Measurements from ENCODE around the gene FAM221A. TPM values are rescaled to one million over a fixed set of nuclear protein-coding genes. Genes with fewer than 3 reads are reported as not detected.
"Not testable (repeated sequence)": the region's sequence is repeated elsewhere in the genome, so short reads cannot be mapped to it uniquely, and the experiment has no call there.

FAM221A gene, protein sequence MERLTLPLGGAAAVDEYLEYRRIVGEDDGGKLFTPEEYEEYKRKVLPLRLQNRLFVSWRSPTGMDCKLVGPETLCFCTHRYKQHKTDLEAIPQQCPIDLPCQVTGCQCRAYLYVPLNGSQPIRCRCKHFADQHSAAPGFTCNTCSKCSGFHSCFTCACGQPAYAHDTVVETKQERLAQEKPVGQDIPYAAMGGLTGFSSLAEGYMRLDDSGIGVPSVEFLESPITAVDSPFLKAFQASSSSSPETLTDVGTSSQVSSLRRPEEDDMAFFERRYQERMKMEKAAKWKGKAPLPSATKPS
- 1.4 and 3.3 TPM in 2 replicates for total RNA-seq (2014; rRNA removed; shearing (Covaris generic))
- polyA plus RNA-seq (2014; cell fraction: nucleus; rRNA removed): 0.64 and 6.7 TPM in 2 replicates

DNA sequence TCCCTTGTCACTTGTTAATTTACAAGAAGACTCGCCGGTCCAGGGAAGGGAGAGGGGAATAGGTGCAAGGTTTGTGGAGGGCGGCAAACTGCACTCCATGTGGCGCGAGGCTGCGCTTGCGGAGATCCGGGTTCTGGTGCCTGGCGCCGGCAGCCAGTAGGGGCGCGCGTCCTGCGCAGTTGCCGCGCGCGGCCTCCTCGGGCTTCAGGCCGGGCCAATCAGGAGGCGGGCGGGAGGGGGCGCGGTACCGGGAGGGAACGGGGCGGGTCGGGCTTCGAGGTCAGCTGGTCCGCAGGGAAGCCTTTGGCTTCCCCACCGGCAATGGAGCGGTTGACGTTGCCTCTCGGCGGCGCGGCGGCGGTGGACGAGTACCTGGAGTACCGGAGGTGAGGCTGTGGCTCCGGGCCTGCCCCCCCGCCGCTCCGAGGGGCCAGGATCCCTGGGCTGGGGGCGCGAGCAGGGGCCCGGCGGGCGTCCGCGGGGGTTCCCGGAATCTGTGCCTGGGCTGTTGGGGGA lies at the start of gene FAM221A:
Gene FAM221A, plus strand, starts transcription at position 302 of the 516 bp plus-strand sequence. Its CDS starts 20 bp downstream, at position 322.
- peak; percentile 70 for DNase-seq (ENCODE audit: extremely low read depth, low read depth)

DNA sequence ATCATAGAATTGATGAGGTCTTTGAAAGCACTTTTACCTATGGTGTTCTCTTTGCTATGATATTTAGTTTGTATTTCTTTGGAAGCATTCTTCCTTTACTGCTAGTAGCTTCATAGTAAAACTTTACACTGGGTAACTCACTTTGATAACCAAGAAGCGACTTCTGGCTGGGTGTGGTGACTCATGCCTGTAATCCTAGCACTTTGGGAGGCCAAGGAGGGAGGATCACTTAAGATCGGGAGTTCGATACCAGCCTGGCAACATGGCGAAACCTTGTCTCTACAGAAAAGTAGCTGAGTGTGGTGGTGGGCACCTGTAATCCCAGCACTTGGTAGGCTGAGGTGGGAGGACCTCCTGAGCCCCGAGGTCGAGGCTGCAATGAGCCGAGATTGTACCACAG lies 46.6 kb upstream of the FAM221A start:
- no peak for DNase-seq (ENCODE audit: extremely low read depth, low read depth)

DNA sequence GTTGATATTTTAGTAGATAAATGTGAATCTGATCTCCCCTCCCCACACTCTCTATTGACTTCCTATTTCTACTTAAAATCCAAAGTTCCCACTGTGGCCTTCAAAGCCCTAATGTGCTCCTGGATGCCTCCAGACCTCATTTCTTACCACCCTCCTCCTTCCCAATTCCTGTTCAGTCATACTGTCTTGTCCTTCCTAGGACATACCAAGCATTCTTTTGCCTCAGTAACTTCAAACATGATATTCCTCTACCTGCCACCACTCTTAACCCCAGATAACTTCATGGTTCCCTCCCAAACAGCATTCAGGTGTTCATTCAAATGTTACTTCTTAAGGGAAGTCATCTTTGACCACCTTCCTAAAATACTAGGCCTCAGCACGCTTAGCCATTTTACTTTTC lies 34.2 kb upstream of the FAM221A start:
- no peak for DNase-seq (ENCODE audit: extremely low read depth, low read depth)

DNA sequence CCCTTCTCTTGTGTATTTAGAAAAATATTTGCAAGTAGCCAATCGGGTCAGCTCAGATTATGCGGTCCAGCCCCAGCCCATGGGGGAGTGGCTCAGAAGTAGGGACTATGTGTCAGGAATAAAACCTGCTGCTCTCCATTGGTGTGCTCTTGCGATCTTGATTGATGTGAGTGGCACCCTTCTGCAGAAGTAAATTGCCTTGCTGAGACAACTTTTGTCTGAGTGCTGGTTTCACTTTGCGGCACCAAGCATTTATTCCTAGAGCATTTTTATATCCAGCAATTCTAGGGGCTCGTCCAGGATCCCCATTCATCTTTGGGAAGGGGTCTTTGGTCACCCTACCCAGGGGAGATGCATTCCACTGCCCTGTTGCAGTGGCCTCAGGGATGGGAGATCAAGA lies 26.1 kb upstream of the FAM221A start:
- DNase-seq (ENCODE audit: extremely low read depth, low read depth): no peak

DNA sequence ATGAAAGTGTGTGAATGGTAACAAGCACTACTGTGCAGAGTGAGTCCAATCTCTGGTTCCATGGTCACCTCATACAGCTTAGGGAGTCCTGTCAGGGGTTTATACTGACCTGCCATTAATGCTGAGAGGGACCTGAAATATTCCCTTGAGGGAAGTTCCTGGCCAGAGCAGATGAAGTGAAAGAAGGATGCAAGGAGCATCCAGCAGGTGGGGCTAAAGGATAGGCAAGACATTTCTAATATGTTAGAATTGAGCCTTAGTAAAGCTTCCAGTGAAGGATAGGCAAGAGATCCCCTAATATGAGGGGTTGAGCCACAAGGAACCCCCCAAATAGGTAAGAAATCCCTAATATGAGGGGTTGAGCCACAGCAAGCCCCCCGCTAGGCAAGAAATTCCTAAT lies 25.5 kb upstream of the FAM221A start:
- peak; percentile 26 for DNase-seq (ENCODE audit: extremely low read depth, low read depth)

DNA sequence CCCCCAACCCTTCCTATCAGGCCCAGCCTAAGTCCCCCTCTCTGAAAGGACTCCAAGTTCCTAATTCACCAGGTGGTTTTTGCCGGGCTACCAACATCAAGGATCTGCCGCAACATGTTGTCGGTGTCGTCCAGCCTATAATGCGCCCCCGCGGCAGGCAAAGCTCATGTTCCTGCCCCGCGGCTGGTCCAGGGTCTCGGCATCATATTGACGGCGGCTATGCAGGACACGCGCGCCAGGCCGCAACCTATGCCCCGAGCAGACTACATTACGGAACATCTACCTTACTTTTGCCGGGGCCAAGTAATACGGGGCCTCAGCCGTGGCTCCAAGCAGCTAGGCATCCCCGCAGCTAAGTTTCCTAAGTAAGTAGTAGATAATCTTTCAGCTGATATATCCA lies 24.6 kb upstream of the FAM221A start:
- DNase-seq (ENCODE audit: extremely low read depth, low read depth): no peak

DNA sequence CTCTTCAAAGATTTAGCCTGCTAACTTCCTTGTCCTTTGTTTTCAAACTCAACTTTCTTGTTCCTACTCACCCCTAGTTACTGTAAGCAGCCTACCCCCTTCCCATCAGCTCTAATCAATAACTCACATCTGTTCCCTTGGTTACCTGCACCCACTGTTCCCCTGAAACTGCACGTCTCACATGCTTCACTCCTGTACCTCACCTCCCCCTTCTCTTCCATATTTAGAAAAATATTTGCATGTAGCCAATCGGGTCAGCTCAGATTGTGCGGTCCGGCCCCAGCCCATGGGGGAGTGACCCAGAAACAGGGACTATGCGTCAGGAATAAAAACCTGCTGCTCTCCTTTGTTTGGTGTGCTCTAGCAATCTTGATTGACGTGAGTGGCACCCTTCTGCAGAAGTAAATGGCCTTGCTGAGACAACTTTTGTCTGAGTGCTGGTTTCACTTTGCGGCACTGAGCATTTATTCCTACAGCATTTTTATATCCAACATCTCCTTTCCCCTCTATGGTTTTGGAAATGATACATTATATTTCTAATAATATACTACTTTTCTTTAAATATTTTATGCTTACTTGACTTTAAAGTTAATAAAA lies 21.1 kb upstream of the FAM221A start:
- DNase-seq (ENCODE audit: extremely low read depth, low read depth): no peak

DNA sequence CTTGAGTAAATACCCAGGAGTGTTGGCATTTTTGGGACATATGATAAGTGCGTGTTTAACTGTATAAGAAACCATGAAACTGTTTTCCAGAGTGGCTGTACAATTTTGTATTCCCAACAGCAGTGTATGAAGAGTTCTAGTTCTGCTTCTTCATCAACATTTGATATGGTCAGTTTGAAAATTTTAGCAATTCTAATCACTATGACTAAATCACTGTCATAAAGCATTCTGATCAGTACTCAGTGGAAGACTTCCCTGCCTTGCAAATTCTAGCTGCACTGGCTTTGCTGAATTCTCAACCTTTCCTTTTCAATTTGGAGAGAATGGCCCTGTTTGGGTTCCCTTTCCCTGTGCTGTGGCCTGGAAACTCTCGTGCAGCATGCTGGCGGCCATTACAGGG lies 18.6 kb upstream of the FAM221A start:
- DNase-seq (ENCODE audit: extremely low read depth, low read depth): no peak

DNA sequence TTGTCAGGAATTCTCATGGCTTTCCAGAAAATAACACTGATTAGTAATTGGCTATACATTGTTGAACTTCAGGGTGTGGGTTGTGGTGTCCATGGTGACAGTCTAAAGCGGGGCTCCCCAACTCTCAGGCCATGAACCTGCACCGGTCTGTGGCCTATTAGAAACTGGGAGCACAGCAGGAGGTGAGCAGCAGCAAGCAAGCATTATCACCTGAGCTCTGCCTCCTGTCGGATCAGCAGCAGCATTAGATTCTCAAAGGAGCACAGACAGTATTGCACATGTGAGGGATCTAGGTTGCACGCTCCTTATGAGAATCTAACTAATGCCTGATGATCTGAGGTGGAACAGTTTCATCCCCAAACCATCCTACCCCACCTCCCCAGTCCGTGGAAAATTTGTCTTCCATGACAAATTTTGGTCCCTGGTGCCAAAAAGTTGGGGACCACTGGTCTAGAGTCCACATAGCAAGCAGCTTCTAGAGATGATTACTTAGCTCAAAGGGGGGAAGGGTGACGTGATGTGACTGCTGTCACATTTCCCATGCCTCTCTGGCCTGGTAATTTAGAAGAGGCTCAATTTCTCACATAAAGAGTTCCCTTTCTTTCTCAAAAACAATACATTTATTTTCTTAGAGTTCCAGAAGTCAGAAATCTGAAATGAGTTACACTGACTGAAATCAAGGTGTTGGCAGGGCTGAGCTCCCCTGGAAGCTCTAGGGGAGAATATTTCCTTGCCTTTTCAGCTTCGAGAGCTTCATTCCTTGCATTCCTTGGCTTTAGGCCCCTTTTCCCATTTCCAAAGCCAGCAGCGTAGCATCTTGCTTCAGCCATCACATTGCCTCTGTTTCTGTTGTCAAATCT lies 17.6 kb upstream of the FAM221A start:
- no peak for DNase-seq (ENCODE audit: extremely low read depth, low read depth)

DNA sequence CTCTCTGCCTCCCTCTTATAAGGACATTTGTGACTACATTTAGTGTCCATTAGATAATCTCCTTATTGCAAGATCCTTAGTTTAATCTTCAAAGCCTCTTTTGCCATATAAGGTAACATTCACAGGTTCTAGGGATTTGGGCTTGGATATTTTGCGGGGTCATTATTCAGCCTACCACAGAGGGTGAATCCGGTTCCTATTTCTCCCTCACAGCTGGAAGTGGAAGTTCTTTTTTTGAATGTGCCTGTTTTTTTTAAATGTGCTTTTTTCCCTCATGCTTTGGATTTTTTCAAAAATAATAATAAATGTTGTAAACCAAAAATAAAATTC lies 17.1 kb upstream of the FAM221A start:
- DNase-seq (ENCODE audit: extremely low read depth, low read depth): no peak

DNA sequence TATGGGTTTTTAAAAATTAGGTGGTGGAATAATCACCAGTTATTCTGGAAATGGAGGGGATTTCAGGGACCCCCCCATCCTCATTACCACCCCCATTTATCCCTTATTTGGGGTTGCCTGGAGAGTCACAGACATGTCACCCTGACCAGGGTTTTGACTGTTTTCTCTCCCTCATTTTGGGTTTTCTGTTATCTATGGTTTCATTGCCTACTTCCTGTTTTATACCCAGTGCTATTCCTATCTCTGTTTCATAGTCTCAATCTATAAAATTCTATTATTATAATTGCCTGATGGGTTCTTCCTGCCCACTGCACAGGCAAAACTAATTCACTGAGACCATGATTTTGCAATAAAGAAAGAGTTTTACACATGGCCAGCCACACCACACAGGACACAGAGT lies 15.9 kb upstream of the FAM221A start:
- DNase-seq (ENCODE audit: extremely low read depth, low read depth): no peak

DNA sequence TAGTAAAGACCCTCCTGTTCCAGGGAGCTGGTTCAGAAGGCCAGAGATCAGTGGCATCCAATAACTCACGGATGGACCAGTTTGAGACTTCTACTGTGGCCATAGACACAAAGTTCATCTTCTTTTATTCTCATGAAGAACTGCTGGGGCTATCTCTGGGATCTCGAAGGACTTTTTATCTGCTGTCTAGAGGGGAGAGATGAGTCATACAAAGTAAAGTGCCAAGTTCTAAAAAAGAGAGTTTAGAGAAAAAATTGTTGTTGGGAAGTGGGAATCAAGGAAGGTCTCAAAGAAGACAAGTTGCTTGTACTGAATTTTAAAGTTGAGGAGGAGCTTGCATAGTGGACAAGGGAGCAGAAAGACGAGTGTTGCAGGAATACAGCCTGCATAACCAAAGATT lies 8.0 kb upstream of the FAM221A start:
- no peak for DNase-seq (ENCODE audit: extremely low read depth, low read depth)

DNA sequence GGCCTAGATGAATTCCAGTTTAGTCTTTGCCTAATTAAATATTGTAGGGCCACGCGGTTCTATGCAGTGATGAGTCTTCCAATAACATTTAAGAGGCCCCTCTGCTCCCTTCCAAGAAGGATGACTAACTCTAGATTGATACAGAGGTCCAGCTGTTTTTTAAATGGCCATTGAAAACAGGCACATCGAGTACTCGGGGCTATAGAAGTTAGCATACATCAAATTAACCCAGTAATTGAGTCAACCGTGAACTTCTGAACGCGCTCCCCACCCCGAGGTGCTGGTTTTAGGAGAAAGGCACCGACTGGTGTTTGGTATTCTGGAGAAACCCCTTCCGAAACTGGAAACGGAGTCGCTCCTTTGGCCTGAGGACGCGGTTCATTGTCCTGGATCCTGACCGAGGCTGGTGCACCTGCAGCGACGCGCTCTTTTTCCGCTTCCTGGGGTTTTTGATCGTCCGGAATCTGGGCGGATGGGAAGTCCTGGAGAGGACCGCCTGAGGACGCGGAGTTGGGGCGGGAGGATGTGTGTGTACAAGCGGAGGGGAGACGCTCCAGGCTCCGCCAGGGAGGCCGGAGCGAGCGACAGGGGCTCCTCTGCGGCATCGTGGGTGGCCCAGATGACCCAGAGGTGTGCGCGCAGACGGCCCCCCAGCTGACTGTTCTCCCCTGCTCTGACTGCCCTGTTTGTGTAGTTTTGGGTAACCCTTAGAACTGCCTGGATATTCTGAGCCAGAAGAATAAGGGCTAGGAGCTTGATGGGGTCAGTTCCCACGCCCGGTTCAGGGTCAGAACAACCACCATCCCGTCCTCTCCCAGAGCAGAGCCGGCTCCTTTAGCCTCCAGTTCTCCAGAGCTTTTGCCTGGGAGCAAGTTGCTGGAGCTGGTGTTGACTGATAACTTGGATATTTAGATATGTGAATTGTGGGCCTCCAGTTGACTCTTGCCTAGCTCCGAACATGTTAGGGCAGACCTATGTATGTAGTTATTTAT lies 711 bp downstream of the FAM221A start:
- no peak for DNase-seq (ENCODE audit: extremely low read depth, low read depth)

DNA sequence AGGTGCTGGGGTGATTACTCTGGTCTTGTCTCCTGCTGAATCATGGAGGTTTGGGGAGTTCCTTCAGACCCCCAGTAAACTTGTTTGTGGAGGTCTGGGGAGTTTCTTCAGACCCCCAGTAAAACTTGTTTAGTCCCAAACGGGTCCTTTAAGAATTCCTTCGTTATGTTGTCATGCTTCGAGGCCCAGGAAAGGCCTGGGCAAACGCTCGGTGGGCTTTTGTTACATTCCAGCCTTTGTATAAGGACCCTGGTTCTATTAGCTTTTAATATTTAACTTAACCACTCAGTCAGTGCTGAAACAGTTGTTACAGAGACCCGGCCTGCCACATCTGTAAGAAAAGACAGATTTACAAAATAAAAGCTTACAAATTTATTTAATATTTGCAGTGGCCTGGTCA lies 4.0 kb downstream of the FAM221A start:
- not testable (repeated sequence) for DNase-seq (ENCODE audit: extremely low read depth, low read depth)

DNA sequence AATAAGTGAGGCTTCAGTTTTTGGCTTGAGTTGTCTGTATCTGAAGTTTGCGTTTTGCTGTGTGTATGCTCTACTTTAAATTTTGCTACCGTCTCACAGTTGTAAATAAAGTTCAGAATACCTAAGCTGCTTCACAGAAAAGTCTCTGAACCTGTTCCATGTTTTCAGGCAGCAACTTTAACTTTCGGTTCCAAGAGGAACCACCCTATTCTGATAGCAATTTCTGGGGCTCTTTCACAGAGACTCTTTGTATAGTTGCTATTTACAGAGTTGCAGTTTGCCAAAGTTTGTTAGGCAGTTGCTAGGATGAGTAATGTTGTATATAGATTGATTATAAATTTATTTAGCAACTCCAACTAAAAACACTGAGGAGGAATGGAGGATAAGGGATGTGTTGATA lies 5.7 kb downstream of the FAM221A start:
- no peak for DNase-seq (ENCODE audit: extremely low read depth, low read depth)

DNA sequence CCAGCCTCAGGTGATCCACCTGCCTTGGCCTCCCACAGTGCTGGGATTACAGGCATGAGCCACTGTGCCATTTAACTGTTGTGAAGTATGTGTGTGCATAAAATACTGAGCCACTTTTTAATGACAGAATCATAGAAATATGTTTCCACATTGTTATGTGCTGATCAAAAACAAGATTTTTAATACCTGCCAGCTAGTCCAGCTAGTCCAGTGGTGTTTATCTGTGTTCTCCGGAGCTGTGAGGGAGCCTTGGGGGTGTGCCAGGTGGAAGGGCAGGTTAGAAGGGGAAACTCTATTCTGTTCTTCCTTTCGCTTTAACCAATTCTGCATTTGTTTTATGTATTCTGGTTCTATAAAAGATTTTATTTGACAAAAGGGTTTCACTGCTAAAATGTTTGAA lies 7.0 kb downstream of the FAM221A start:
- no peak for DNase-seq (ENCODE audit: extremely low read depth, low read depth)

DNA sequence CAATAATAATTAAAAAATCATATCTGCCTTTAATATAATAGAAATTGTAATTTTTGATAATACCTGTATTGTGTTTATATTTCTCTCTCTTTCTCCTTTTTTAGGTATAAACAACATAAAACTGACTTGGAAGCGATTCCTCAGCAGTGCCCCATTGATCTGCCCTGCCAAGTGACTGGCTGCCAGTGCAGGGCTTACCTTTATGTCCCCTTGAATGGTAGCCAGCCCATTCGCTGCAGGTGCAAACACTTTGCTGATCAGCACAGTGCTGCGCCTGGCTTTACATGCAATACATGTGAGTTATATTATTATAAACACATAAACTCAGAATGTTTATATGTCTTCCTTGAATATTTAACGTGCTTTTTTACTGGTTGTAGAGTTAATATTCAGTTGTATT lies 9.2 kb downstream of the FAM221A start:
- DNase-seq (ENCODE audit: extremely low read depth, low read depth): no peak

DNA sequence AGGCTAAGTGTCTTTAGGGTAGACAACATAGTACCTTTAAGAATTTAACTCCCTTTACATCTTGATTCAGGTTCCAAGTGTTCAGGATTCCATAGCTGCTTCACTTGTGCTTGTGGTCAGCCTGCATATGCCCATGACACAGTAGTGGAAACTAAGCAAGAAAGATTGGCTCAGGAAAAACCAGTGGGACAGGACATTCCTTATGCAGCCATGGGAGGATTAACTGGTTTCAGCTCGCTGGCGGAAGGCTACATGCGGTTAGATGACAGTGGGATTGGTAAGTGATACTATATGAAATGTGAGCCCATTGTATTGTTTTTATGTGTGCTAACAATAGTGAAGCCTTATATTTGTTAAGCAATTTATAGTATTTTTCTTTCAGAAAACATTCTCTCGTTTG lies 11.3 kb downstream of the FAM221A start:
- DNase-seq (ENCODE audit: extremely low read depth, low read depth): no peak

DNA sequence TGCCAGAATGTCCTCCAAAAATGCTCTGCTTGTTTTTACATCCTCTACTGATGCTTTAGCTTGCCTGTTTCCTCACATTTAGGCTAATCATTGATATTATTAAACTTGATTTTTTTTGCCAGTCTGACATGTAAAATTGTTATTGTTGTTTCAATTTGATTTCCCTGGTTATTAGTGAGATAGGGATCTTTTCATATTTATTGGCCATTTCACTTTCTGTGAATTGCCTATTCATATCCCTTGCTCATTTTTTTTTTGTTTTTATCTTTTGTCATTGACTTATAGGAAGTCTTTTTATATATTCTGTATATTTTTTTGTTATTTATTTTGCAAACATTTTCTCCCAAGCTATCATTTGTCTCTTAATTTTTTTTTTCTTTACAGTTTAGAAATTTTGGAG lies 13.2 kb downstream of the FAM221A start:
- DNase-seq (ENCODE audit: extremely low read depth, low read depth): no peak

DNA sequence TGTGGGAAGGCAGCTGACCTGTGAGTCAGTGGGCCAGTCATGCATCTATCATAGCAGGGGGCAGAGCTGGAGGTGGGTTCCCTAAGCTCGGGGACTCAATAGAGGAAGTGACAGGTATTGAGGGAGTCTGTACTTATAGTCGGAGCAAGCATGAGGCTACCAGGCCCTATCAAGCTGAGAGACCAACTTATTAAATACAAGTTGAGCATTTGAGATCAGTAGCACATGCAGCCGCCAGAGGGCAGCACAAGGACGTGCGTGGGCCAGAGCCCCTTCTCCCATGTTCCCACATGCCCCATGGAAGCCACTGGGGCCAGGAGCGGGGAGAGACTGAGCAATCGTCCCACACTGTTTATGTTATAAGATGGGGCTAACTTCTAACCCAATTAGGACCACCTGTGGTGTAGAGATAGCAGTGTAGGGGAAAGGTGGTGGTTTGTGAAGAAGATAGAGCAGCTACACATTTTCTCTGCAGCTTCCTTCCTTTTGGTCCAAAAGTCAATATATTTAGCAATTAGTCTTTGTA lies 17.0 kb downstream of the FAM221A start:
- DNase-seq (ENCODE audit: extremely low read depth, low read depth): peak; percentile 69
